Activated T-helper 1 cell treated with anti-CD3 and anti-CD28 coated beads, Interleukin-12 subunit alpha, Interleukin-12 subunit beta, Interleukin-2, Interleukin-4 antibody, amounts not matched to agents 30 ng/mL and 10 ng/mL and 1 ng/mL, durations not matched to agents 14 hours and 24 hours and 36 hours (primary cell): Measurements from ENCODE around the gene ZFP62. TPM values are rescaled to one million over a fixed set of nuclear protein-coding genes. Genes with fewer than 3 reads are reported as not detected.

ENCODE experiments used
- DNase-seq: peaks from one replicate; pipeline ENCODE4 v3.0.0; 2021; ENCODE audit warnings: low spot score
- H3K27ac Mint-ChIP-seq: one replicate; pipeline ENCODE4 v1.8.0; 2021; ENCODE audit warnings: mild to moderate bottlenecking, mixed read lengths
- H3K27me3 Mint-ChIP-seq: one replicate; pipeline ENCODE4 v1.8.0; 2022; ENCODE audit warnings: mild to moderate bottlenecking, moderate library complexity, mixed read lengths; ENCODE audit not compliant: insufficient read depth
- H3K36me3 Mint-ChIP-seq: one replicate; pipeline ENCODE4 v1.8.0; 2021; ENCODE audit warnings: low read depth, mixed read lengths
- H3K4me1 Mint-ChIP-seq: one replicate; pipeline ENCODE4 v1.8.0; 2021; ENCODE audit warnings: low read depth, mixed read lengths
- H3K4me3 Mint-ChIP-seq: one replicate; pipeline ENCODE4 v1.8.0; 2021; ENCODE audit warnings: mild to moderate bottlenecking, moderate library complexity, mixed read lengths
- H3K9me3 Mint-ChIP-seq: one replicate; pipeline ENCODE4 v1.8.0; 2021; ENCODE audit warnings: mixed read lengths
- intact Hi-C: fragments of 100-400 bp; cut with micrococcal nuclease; formaldehyde crosslinking; loops from one replicate; pipeline ENCODE4 v1.15.1; 2024
- total RNA-seq: library from RNA; stranded (reverse); gene quantifications from 2 replicates; pipeline ENCODE4 v1.2.3, GENCODE V29; 2022

ZFP62 gene
- total RNA-seq, 1 donor from 2014 or later: 28.5 TPM

DNA sequence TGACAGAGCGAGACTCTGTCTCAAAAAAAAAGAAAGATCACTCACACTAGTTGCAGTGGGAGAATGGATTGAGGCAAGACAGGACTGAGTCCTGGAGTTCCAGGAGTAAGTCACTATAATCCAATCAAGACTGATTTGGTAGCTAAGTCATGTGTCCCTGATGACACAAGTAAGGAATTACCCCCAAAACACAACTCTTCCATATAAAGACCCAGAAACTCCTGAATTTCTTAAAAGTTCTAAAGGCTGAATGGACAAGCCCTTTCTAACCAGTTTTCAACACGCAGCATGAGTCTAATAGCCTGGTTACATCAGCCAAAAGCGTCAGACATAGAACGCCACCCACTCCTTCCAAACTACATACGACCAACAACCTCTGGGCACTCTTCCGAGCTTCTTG lies 2.5 kb downstream of the ZFP62 start:
- H3K9me3 Mint-ChIP-seq: peaks cover 13% of the 10 kb centered on the region
- H3K36me3 Mint-ChIP-seq: peaks cover 37% of the 10 kb centered on the region
- no peak overlapping the region for H3K4me3 Mint-ChIP-seq
- H3K4me1 Mint-ChIP-seq: peaks cover 18% of the 10 kb centered on the region
- no peak overlapping the region for H3K27ac Mint-ChIP-seq
- intact Hi-C loops: no loop called here
- no peak for DNase-seq
- H3K27me3 Mint-ChIP-seq: no peaks in the 10 kb centered on the region

DNA sequence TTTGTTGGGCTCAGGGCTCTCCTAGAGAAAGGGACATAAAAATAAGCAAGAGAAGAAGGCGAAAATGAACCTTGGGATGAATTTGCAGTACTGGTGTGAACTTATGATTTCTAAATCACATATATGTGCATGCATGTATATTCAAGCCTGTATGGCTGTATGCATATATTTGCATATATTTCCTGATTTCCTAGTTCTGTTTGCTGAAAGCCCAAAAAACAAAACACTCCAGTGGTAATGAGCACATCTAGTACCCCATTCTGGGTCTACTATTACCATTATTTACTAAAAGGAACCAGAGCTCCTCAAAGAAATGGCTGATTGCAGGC lies 7.3 kb downstream of the ZFP62 start:
- no peak for DNase-seq
- no peak overlapping the region for H3K4me3 Mint-ChIP-seq
- H3K9me3 Mint-ChIP-seq: peaks cover 58% of the 10 kb centered on the region
- H3K36me3 Mint-ChIP-seq: peaks cover 73% of the 10 kb centered on the region
- H3K4me1 Mint-ChIP-seq: no peaks in the 10 kb centered on the region
- no peaks in the 10 kb centered on the region for H3K27me3 Mint-ChIP-seq
- intact Hi-C loops: no loop called here
- H3K27ac Mint-ChIP-seq: no peak overlapping the region

DNA sequence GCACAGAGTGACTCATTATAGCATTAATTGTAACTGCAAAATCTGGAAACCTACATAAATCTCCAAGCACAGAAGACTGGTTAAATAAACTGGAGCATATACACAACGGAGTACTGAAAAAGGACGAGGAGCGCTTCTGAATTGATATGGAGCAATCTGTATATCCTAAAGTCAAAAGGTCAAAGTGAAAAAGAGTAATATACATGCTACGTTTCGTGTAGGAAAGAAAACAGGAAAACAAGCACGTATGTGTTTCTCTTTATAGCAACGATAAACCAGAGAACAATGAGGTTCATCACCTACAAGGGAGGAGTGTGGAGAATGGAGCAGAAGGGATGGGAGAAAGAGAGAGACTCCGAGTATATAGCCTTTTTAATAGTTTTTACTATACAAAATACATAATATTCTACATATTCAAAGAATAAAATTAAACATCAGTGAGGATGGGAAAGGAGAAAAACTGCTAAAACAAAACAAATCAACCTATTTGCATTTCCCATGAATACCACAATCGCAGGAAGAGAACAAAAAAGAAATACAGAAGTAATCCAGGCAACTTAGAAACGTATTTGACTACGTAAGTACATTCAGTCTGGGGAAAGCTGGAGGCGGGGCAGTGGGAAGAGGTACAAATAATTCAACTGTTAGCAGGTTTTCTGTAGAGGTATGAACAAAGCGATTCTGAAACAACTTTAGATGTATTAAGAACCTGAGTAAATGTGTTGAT lies 7.8 kb downstream of the ZFP62 start:
- Mint-ChIP-seq H3K4me3 (no peak overlapping the region), H3K27ac (no peak overlapping the region), H3K4me1 (no peaks in the 10 kb centered on the region), H3K36me3 (peaks cover 73% of the 10 kb centered on the region), H3K9me3 (peaks cover 64% of the 10 kb centered on the region), H3K27me3 (no peaks in the 10 kb centered on the region)
- intact Hi-C loops: no loop called here
- no peak for DNase-seq

DNA sequence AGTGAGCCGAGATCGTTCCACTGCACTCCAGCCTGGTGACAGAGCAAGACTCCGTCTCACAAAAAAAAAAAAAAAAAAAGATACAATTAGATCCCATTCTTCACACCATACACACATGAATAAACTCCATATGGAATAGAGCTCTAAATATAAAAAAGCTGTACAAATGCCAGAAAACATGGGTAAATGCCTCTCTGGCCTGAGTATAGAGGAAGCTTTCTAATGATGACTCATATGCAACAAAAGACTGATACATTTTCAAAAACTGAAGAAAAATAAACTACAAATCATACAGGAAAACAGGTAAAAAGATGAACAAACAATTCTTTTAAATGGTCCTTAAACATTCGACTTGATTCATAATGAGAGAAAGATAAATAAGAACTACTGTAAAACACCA lies 8.6 kb downstream of the ZFP62 start:
- Mint-ChIP-seq H3K9me3 (peaks cover 72% of the 10 kb centered on the region), H3K27me3 (no peaks in the 10 kb centered on the region), H3K27ac (no peak overlapping the region), H3K36me3 (peaks cover 81% of the 10 kb centered on the region), H3K4me3 (no peak overlapping the region), H3K4me1 (no peaks in the 10 kb centered on the region)
- intact Hi-C loops: no loop called here
- no peak for DNase-seq

DNA sequence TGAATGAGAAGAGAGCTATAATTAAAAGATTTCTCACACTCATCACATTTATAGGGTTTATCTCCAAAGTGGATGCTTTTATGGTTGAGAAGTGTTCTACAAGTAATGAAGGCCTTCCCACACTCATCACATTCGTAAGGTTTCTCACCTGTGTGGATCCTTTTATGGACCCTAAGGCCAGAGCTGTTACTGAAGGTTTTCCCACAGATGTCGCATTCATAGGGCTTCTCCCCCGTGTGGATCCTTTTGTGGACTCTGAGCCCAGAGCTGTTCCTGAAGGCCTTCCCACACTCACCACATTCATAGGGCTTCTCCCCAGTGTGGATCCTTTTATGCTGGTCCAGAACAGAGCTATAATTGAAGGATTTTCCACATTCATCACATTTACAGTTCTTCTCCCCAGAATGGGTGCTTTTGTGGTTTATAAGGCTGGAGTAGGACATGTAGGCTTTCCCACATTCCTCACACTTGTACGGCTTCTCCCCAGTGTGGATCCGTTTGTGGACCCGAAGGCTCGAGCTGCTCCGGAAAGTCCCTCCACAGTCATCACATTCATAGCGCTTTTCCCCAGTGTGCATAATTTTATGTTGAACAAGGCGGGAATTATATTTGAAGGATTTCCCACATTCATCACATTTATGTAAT lies 10.5 kb downstream of the ZFP62 start:
- Mint-ChIP-seq H3K36me3 (peaks cover 87% of the 10 kb centered on the region), H3K27ac (no peak overlapping the region), H3K4me1 (no peaks in the 10 kb centered on the region), H3K4me3 (no peak overlapping the region), H3K9me3 (peaks cover 89% of the 10 kb centered on the region), H3K27me3 (no peaks in the 10 kb centered on the region)
- intact Hi-C loops: no loop called here
- DNase-seq: no peak

DNA sequence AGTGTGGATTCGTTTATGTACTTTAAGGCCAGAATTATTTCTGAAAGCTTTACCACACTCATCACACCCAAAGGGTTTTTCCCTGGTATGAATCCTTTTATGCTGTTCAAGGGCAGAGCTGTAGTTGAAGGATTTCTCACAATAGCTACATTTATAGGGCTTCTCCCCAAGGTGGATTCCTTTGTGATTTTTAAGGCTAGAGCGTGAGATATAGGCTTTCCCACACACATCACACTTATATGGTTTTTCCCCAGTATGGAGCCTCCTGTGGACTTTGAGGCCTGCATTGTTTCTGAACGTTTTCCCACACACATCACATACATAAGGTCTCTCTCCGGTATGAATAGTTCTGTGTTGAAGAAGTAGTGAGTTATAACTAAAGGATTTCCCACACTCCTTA lies 11.2 kb downstream of the ZFP62 start:
- Mint-ChIP-seq H3K4me1 (no peaks in the 10 kb centered on the region), H3K27me3 (no peaks in the 10 kb centered on the region), H3K36me3 (peaks cover 81% of the 10 kb centered on the region), H3K4me3 (no peak overlapping the region), H3K9me3 (peaks cover 89% of the 10 kb centered on the region), H3K27ac (no peak overlapping the region)
- DNase-seq: no peak
- intact Hi-C loops: no loop called here

DNA sequence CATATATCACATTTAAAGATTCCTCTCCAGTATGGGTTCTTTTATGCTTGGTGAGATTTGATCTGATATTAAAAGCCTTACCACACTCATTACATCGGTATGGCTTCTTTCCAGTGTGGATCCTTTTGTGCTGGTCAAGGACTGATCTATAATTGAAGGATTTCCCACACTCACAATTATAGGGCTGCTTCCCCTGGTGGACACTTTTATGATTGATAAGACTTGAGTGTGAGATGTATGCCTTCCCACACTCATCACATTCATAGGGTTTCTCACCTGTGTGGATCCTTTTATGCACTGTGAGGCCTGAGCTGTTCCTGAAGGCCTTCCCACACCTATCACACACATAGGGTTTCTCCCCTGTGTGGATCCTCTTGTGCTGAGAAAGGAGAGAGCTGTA lies 12.2 kb downstream of the ZFP62 start:
- Mint-ChIP-seq H3K4me1 (no peaks in the 10 kb centered on the region), H3K4me3 (no peak overlapping the region), H3K27ac (no peak overlapping the region), H3K9me3 (peaks cover 82% of the 10 kb centered on the region), H3K36me3 (peaks cover 76% of the 10 kb centered on the region), H3K27me3 (no peaks in the 10 kb centered on the region)
- no peak for DNase-seq
- intact Hi-C loops: no loop called here

DNA sequence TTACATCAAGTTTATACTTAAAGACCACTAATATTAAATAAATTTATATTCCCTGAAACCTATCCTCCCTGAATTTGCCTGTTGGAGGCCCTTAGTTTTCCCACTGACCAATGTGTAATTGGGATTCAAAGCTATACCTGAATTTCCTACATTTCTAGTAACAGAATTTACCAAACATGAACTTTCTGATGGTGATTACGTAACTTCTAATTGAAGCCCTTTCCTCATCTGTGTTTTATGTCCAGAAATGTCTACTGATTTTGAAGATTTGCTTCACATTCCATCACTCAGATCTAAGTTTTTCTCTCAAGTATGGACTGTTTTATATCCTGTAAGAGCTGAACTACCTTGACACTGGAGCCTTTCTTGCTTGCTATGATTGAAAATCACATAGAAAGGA lies 12.8 kb downstream of the ZFP62 start:
- no peak overlapping the region for H3K27ac Mint-ChIP-seq
- DNase-seq: no peak
- peaks cover 72% of the 10 kb centered on the region for H3K36me3 Mint-ChIP-seq
- H3K4me1 Mint-ChIP-seq: no peaks in the 10 kb centered on the region
- intact Hi-C loops: no loop called here
- peaks cover 79% of the 10 kb centered on the region for H3K9me3 Mint-ChIP-seq
- no peak overlapping the region for H3K4me3 Mint-ChIP-seq
- no peaks in the 10 kb centered on the region for H3K27me3 Mint-ChIP-seq

DNA sequence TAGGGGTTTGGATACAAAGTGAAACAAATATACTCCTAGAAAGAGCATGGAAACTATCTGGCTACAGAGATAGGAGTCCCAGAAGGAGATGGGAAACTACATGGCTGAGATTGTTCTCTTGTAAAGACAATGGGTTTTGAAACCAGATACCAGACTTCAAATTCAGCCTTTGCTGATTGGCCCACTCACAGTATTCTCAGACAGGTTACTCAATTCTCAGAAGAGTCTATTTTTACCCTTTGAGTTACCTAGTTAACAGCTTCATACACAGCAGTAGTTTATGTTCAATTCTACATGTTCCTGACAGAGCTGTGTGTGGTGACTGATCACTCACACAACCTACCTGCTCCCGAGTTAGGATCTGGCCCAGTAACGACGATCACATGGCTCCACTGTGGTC lies 14.1 kb downstream of the ZFP62 start:
- no peak for DNase-seq
- no peak overlapping the region for H3K4me3 Mint-ChIP-seq
- intact Hi-C loops: no loop called here
- H3K27ac Mint-ChIP-seq: no peak overlapping the region
- peaks cover 73% of the 10 kb centered on the region for H3K9me3 Mint-ChIP-seq
- H3K27me3 Mint-ChIP-seq: no peaks in the 10 kb centered on the region
- H3K4me1 Mint-ChIP-seq: no peaks in the 10 kb centered on the region
- peaks cover 63% of the 10 kb centered on the region for H3K36me3 Mint-ChIP-seq

DNA sequence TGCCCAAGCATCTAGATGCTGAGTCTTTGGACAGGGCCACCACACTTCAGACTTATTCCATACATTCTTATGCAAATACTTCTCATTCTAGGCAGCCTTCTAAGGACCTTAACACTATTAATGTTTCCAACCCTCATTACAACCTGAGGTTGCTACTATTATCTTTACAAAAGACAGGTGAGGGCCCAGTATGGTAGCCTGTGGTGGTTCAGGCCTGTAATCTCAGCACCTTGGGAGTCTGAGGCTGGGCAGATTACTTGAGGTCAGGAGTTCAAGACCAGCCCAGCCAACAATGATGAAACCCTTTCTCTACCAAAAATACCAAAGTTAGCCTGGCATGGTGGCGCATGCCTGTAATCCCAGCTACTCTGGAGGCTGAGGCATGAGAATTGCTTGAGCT lies 16.2 kb downstream of the ZFP62 start:
- intact Hi-C loops: no loop called here
- Mint-ChIP-seq H3K27me3 (no peaks in the 10 kb centered on the region), H3K27ac (no peak overlapping the region), H3K4me1 (no peaks in the 10 kb centered on the region), H3K36me3 (peaks cover 50% of the 10 kb centered on the region), H3K9me3 (peaks cover 54% of the 10 kb centered on the region), H3K4me3 (no peak overlapping the region)
- DNase-seq: no peak

DNA sequence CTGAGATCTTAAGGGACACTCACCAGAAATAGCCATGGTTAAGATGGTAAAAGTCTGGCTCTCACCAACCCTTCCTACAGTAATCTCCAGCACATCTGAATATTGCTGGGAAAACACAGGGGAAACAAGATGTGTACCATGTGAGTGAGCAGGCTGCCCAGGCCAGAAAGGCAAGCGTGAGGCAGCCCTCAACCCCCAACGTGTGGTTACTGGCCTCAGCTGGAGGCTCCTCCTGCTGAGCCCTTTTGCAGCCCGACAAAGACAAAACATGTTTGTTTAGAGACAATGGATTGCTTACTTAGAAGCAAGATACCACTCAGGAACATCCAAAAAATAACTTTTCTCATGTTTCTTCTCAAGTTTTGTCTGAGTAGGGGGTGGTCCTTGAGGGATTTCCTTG lies 16.6 kb downstream of the ZFP62 start:
- intact Hi-C loops: no loop called here
- peaks cover 46% of the 10 kb centered on the region for H3K36me3 Mint-ChIP-seq
- no peaks in the 10 kb centered on the region for H3K4me1 Mint-ChIP-seq
- no peak overlapping the region for H3K4me3 Mint-ChIP-seq
- H3K27me3 Mint-ChIP-seq: no peaks in the 10 kb centered on the region
- no peak overlapping the region for H3K27ac Mint-ChIP-seq
- H3K9me3 Mint-ChIP-seq: peaks cover 51% of the 10 kb centered on the region
- DNase-seq: no peak

DNA sequence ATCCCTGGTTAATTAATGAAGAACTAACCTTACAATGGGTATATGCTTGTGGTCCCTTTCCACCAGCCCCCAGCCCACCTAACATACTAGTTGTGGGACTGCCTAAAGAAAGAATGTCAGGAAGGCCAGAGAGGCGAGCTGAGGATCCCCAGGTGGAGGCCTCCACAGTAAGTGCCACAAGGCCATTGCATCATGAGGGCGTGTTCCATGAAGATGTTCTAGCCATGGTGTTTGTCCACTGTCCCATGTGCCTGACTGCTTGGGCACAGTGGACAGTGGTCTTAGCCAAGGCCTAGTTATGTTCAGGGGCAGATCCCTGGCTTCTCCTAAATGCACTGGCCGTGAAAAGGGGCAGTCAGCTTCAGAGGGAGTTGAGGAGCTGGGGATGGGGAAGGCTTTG lies 21.1 kb downstream of the ZFP62 start:
- Mint-ChIP-seq H3K27ac (no peak overlapping the region), H3K9me3 (peaks cover 16% of the 10 kb centered on the region), H3K27me3 (no peaks in the 10 kb centered on the region), H3K4me3 (no peak overlapping the region), H3K36me3 (peaks cover 28% of the 10 kb centered on the region), H3K4me1 (no peaks in the 10 kb centered on the region)
- intact Hi-C loops: loop anchor here (10.0 kb wide), 1 partner anchor 345 kb away; the partner anchor contains the start of gene CNOT6
- no peak for DNase-seq

DNA sequence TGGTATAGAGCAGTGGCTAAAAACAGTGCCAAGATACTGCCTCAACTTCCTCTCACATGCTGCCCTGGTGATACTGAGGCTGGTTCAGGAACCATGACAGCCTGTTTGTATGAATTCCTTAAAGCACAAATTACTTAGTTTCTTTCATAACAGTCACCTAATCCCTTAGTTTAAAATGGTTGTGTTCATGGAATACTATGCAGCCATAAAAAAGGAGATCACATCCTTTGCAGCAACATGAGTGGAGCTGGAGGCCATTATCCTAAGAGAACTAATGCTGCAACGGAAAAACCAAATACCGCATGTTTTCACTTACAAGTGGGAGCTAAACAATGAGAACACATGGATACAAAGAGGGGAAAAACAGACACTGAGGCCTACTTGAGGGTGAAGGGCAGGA lies 21.8 kb downstream of the ZFP62 start:
- Mint-ChIP-seq H3K4me1 (peaks cover under 1% of the 10 kb centered on the region), H3K9me3 (peaks cover 16% of the 10 kb centered on the region), H3K4me3 (no peak overlapping the region), H3K27me3 (no peaks in the 10 kb centered on the region), H3K27ac (no peak overlapping the region), H3K36me3 (peaks cover 33% of the 10 kb centered on the region)
- intact Hi-C loops: loop anchor here (10.0 kb wide), 1 partner anchor 344 kb away; the partner anchor contains the start of gene CNOT6
- no peak for DNase-seq
